OCI-LY7 (cell line): ENCODE measurements around the gene PDSS2. TPM values are rescaled to one million over a fixed set of nuclear protein-coding genes. Genes with fewer than 3 reads are reported as not detected.

Experiments
- BruUV-seq: library from RNA; stranded (reverse); fragments of 400-500 nt; replicated peaks from 2 replicates; lab custom pipeline; 2021; lab: Mats Ljungman, UMichigan
- CTCF ChIA-PET: fragments of 300-600 bp; sonication (Branson Sonifier 250); formaldehyde crosslinking; loops from one replicate; lab custom pipeline; 2022; ENCODE audit warnings: antibody characterized with exemption; ENCODE audit not compliant: unreplicated experiment; lab: Charles Lee
- POLR2A ChIA-PET: fragments of 300-600 bp; sonication (Branson Sonifier 250); formaldehyde crosslinking; loops from one replicate; lab custom pipeline; 2022; ENCODE audit warnings: antibody characterized with exemption; lab: Charles Lee
- DNase-seq: peaks from one replicate; pipeline ENCODE4 v3.0.0-alpha.2; 2015; ENCODE audit warnings: low spot score
- H2AFZ ChIP-seq: fragments of 200-600 bp; sonication (generic), shearing (Covaris generic); 2 replicates; pipeline ENCODE4 v1.6.1; 2014; ENCODE audit warnings: mild to moderate bottlenecking, antibody characterized with exemption, low read length, moderate library complexity
- H3K27ac ChIP-seq: fragments of 200-600 bp; sonication (generic); 2 replicates; pipeline ENCODE4 v1.5.1; 2014; ENCODE audit warnings: mixed run types, low read depth, mild to moderate bottlenecking, moderate library complexity, low read length, inconsistent platforms; ENCODE audit not compliant: poor library complexity, severe bottlenecking
- H3K36me3 ChIP-seq: fragments of 200-600 bp; sonication (generic); 2 replicates; pipeline ENCODE4 v1.6.1; 2014; ENCODE audit warnings: mild to moderate bottlenecking, antibody characterized with exemption, low read length, moderate library complexity, mixed read lengths; ENCODE audit not compliant: insufficient read depth
- H3K4me1 ChIP-seq: fragments of 200-600 bp; sonication (generic); 2 replicates; pipeline ENCODE4 v1.5.1; 2014; ENCODE audit warnings: mild to moderate bottlenecking, low read length; ENCODE audit not compliant: insufficient read depth, poor library complexity, severe bottlenecking
- H3K4me2 ChIP-seq: fragments of 200-600 bp; sonication (generic); 2 replicates; pipeline ENCODE4 v1.6.1; 2014; ENCODE audit warnings: mild to moderate bottlenecking, low read length
- H3K4me3 ChIP-seq: fragments of 200-600 bp; sonication (generic); 2 replicates; pipeline ENCODE4 v1.5.1; 2014; ENCODE audit warnings: mild to moderate bottlenecking, low read depth, low read length; ENCODE audit not compliant: poor library complexity, severe bottlenecking
- H3K79me2 ChIP-seq: fragments of 200-600 bp; sonication (generic); 2 replicates; pipeline ENCODE4 v1.6.1; 2016; ENCODE audit warnings: low read depth, mild to moderate bottlenecking, low read length, moderate library complexity, mixed read lengths; ENCODE audit not compliant: insufficient read depth
- H3K9me2 ChIP-seq: fragments of 200-600 bp; sonication (generic); 2 replicates; pipeline ENCODE4 v1.6.1; 2016; ENCODE audit warnings: mild to moderate bottlenecking, low read length, mixed read lengths; ENCODE audit not compliant: insufficient read depth
- H3K9me3 ChIP-seq: fragments of 200-600 bp; sonication (generic); 2 replicates; pipeline ENCODE4 v1.6.1; 2014; ENCODE audit warnings: mild to moderate bottlenecking, mixed run types, low read length, mixed read lengths
- H4K20me1 ChIP-seq: fragments of 200-600 bp; sonication (generic); 2 replicates; pipeline ENCODE4 v1.6.1; 2014; ENCODE audit warnings: mild to moderate bottlenecking, antibody characterized with exemption, low read length, moderate library complexity, mixed read lengths; ENCODE audit not compliant: insufficient read depth
- CTCF ChIP-seq: fragments of 200-600 bp; sonication (generic); conservative IDR thresholded peaks from 2 replicates; pipeline ENCODE4 v1.5.1; 2014; ENCODE audit warnings: mild to moderate bottlenecking, antibody characterized with exemption, low read length, moderate library complexity, mixed read lengths
- EZH2phosphoT487 ChIP-seq: fragments of 200-600 bp; sonication (generic); IDR thresholded peaks from 2 replicates; pipeline ENCODE4 v1.6.1; 2018; ENCODE audit warnings: low read depth, borderline replicate concordance, mild to moderate bottlenecking, mixed run types, antibody characterized with exemption, low read length, moderate library complexity, mixed read lengths
- intact Hi-C: fragments of 100-400 bp; cut with micrococcal nuclease; formaldehyde crosslinking; loops from one replicate; pipeline ENCODE4 v1.10.0; 2022; ENCODE audit not compliant: unreplicated experiment
- total RNA-seq, 2 experiments: library from RNA; depleted of rRNA in 1 of 2; stranded (reverse); fragments of >200 nt in 1 of 2; shearing (Covaris generic) in 1 of 2; gene quantifications; 2 replicates each; pipeline ENCODE4 v1.2.3, GENCODE V29; 2014 to 2022

The PDSS2 gene
- total RNA-seq, 2 experiments from 2014 or later, result 14.7 to 24.9 TPM

GRCh38 chr6:107244082-107244741 is 215.2 kb downstream of the PDSS2 start:
- H3K4me1 ChIP-seq, result peaks cover 11% of the 10 kb centered on the region
- CTCF ChIA-PET, result no interaction called here
- H2AFZ ChIP-seq, result no peak overlapping the region
- no peak for DNase-seq
- intact Hi-C loops, result no loop called here
- H3K27ac ChIP-seq, result no peak overlapping the region
- BruUV-seq, result TSS peak; percentile 13
- no peak overlapping the region for H3K4me2 ChIP-seq
- no peaks in the 10 kb centered on the region for H3K9me3 ChIP-seq
- no peaks in the 10 kb centered on the region for H3K9me2 ChIP-seq
- POLR2A ChIA-PET, result interaction anchor here (0.9 kb wide), 1 partner anchor 28 kb away, joined by 3 read pairs; no protein-coding TSS in a partner anchor
- H3K79me2 ChIP-seq, result no peaks in the 10 kb centered on the region
- TF ChIP-seq CTCF (no peak), EZH2phosphoT487 (no peak)
- no peaks in the 10 kb centered on the region for H4K20me1 ChIP-seq
- no peak overlapping the region for H3K4me3 ChIP-seq
- H3K36me3 ChIP-seq, result no peaks in the 10 kb centered on the region

GRCh38 chr6:107243471-107243870 is 215.9 kb downstream of the PDSS2 start:
- Histone ChIP-seq H3K27ac (no peak overlapping the region), H3K9me3 (no peaks in the 10 kb centered on the region), H2AFZ (no peak overlapping the region), H3K4me2 (no peak overlapping the region), H3K9me2 (no peaks in the 10 kb centered on the region), H3K79me2 (no peaks in the 10 kb centered on the region), H4K20me1 (no peaks in the 10 kb centered on the region), H3K4me1 (peaks cover 11% of the 10 kb centered on the region), H3K4me3 (no peak overlapping the region), H3K36me3 (no peaks in the 10 kb centered on the region)
- intact Hi-C loops, result no loop called here
- no TSS peak for BruUV-seq
- CTCF ChIA-PET, result no interaction called here
- no peak for DNase-seq
- TF ChIP-seq CTCF (no peak), EZH2phosphoT487 (no peak)
- POLR2A ChIA-PET, result interaction anchor here (0.5 to 1.6 kb wide), 5 partner anchors 9 to 775 kb away, joined by 3 to 5 read pairs (median 3); no protein-coding TSS in a partner anchor

- H3K4me3 ChIP-seq, result no peak overlapping the region
- POLR2A ChIA-PET, result interaction anchor here (0.6 kb wide), 1 partner anchor 656 kb away, joined by 3 read pairs; no protein-coding TSS in a partner anchor
- no TSS peak for BruUV-seq
- no peak overlapping the region for H3K4me2 ChIP-seq
- H3K36me3 ChIP-seq, result peaks cover 18% of the 10 kb centered on the region
- intact Hi-C loops, result no loop called here
- no peak overlapping the region for H2AFZ ChIP-seq
- DNase-seq, result no peak
- TF ChIP-seq CTCF (no peak), EZH2phosphoT487 (no peak)
- no peaks in the 10 kb centered on the region for H3K9me2 ChIP-seq
- H3K4me1 ChIP-seq, result no peaks in the 10 kb centered on the region
- CTCF ChIA-PET, result no interaction called here
- no peaks in the 10 kb centered on the region for H4K20me1 ChIP-seq
- H3K79me2 ChIP-seq, result no peaks in the 10 kb centered on the region
- H3K27ac ChIP-seq, result no peak overlapping the region
- no peaks in the 10 kb centered on the region for H3K9me3 ChIP-seq
These were observed 221.2 kb downstream of the PDSS2 start for GRCh38 chr6:107237992-107238660.
